Measurements from ENCODE around the gene CPED1.

GRCh38 chr7:121212036-121212435 lies 223.5 kb downstream of the CPED1 start:
- TF ChIP-seq POLR2A (IDR thresholded peaks at IDR 0.05) (no peak), CTCF (IDR thresholded peaks at IDR 0.05) (no peak)

Measured in testis (tissue), 2 donors.